HG02759 (cell line): ENCODE data around the gene GPR153.

Experiments used
- ATAC-seq: cut with Tn5 transposase; IDR thresholded peaks from one replicate; pipeline ENCODE4 v1.9.1; 2021; ENCODE audit warnings: mild to moderate bottlenecking, moderate library complexity; ENCODE audit not compliant: unreplicated experiment

The GPR153 gene

DNA sequence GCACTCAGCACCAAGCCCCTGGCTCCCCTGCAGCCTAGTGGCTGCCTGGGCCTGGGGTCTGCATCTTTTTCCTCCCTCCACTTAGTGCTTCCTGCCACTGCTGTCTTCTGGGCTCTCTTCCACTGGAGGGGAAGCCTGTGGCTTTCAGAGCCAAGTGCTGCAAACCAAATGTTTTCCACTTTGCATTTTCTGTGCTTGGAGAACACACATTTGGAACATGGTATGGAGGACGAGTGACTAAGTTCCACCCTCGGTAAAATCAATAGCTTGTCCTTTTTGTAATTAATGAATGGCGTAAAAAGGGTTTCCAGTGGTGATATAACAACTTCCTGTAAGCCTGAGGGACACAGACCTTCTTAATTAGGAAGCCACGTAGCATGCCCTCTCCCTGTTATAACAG, 10.1 kb upstream of the GPR153 start:
- no peak for ATAC-seq

DNA sequence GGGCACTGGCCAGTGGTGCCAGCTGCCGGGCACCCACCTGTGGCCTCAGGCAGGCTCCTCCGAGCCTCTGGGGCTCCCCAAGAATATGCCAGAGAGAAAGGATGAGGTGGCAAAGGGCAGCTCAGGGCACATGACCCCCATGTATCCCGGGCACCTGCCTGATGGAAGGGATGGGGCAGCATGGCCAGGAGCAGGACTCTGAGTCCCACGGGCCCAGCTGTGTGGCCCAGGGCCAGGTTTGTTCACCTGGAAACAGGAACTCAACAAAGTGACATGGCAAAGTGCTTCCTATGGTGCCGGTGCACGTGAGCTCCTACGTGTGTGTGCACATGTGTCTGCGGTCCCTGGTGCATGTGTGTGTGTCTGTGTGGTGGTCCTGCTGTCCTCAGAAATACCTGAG, 9.5 kb upstream of the GPR153 start:
- no peak for ATAC-seq

DNA sequence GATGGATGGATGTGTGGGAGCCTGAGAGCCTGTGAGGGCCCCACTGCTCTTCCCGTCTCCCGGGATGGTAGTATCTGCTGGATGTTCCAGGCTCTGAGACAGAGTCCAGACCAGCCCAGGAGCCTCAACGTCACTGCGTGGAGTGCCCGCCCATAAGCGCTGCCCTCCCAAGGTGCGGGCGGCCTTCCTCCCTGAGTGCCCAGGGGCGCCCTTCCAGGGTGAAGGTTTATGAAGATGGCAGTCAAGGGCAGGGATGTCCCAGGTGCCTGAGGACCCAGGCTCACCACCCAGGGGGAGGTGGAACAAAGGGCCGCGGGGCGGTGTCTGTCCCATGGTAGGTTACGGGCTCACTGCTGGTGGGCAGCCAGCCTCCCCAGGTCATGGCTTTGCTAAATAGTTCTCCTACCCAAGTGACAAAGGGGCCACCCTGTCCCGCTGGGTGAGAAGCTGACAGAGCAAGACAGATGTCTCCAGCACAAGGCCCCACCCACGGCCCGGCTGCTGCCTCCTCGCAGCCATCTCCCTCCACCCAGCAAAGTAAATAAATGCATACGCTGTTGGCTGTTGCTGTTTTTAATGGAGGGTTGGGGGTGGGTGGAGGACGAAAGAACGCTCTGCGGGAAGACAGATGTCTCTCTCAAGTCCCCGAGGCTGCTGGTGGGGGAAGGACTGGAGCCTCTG, 9.0 kb upstream of the GPR153 start:
- ATAC-seq, result no peak

DNA sequence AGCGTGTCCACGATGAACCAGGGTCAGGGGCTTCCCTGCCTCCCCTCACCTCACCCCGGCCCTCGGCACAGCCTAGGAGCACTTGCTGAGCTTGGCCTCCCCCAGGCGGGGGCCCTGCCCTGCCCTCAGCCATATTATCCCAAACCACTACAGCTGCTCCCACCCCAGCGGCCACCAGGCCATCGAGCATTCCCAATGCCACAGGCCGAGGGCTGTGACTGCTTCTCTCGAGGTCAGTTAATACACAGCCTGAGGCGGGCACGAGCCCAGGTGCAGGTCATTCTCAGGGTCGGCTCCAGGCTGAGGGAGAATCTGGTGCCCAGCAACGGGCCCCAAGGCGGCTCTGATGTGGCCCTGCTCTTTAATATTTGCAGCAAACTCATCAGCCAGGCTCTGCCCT, 8.4 kb upstream of the GPR153 start:
- ATAC-seq, result no peak

DNA sequence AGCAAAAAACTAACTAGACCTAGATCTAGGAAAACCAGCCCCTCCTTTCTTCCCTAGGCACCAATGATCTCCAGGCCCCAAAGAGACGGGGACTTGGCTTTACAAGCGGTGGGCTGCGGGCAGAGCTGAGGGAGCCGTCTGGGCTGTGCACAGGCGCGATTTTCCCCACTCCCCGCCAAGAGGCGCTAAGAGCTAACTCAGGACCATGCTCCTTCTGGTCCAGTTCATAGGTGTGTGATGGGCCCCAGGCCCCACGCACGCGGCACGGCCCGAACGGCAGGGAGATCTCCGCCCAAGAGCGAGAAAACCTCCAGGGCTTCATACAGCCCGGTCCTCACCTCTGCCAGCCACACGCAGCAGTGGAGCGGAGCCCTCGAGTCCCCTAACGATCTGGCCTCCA, 7.5 kb upstream of the GPR153 start:
- ATAC-seq, result no peak

DNA sequence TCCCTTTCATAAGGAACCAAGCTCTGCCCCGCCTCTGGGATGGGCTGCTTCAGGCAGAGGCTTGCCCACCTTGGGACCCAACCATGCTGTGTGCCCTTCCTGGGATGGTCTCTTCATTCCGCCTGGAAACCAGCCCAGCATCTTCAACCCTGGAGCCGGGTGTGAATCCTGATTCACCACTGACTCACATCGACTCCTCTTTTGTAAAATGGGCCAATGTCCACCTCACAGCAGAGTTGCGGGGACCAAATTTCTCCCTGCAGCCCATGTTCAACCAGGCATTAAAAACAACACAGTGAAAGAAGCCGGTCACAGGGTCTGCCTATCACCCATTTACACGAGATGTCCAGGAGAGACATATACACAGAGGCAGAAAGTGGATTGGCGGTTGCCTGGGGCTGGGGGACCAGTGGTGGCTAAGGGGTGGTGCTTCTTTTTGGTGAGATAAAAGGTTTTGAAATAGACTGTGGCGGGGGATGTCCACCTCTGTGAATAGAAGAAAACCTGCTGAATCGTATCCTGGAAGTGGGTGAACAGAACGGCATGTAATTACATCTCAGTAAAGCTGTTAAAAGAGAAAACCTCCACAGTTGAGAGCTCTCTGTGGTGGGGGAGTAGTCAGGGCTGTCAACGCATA, 6.9 kb upstream of the GPR153 start:
- no peak for ATAC-seq

DNA sequence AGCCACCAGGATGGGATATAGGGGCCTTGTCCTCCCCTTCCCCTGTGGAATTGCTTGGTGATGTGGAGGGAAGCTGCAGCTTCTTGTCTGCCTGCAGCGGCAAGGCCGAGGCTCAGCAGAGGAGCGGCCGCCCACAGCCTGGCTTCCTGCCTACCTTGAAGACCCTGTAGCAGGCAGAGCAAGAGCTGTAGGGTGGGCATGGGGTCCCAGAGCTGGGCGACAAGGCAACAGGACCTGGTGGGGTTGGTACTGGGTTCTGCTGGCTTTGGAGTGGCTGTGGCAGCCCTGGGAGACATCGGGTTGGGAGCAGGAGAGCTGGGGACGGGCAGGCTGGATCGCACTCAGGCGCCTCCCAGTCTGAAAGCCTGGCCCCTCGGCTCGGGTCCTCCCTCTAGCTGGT, 5.7 kb upstream of the GPR153 start:
- no peak for ATAC-seq

DNA sequence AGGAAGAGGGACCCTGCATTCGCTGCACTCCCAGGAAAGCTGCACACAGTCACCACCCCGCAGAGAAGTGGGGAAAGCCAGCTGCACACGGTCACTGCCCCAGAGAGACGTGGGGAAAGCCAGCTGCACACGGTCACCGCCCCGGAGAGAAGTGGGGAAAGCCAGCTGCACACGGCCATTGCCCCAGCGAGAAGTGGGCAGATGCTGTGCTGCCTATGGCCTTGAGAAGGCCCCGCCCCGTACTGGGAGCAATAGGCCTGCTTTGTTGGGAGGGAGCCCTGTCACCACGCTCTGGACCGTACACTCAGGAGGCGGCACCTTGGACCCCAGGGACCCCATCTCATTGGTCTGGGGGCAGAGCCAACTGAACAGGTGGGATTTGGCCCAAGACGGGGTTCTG, 4.3 kb upstream of the GPR153 start:
- ATAC-seq, result no peak

DNA sequence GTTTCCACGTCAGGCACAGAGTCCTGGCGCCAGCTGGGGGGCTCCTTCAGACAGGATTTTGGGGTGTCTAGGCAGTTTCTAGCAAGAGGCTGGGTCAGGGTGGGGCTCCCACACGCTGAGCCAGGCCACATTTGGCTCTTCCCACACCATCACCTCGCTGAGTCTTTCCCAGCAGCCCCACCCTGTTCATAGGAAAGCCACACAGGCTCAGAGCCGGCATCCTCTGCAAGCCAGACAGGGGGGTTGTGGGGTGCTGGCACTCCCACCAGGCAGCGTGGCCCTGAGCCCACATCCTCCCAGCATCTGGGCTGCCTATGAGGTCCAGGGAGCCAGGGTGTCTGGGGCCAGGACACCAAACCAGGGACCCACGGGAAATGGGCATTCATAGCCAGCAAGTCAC, 2.8 kb upstream of the GPR153 start:
- no peak for ATAC-seq

DNA sequence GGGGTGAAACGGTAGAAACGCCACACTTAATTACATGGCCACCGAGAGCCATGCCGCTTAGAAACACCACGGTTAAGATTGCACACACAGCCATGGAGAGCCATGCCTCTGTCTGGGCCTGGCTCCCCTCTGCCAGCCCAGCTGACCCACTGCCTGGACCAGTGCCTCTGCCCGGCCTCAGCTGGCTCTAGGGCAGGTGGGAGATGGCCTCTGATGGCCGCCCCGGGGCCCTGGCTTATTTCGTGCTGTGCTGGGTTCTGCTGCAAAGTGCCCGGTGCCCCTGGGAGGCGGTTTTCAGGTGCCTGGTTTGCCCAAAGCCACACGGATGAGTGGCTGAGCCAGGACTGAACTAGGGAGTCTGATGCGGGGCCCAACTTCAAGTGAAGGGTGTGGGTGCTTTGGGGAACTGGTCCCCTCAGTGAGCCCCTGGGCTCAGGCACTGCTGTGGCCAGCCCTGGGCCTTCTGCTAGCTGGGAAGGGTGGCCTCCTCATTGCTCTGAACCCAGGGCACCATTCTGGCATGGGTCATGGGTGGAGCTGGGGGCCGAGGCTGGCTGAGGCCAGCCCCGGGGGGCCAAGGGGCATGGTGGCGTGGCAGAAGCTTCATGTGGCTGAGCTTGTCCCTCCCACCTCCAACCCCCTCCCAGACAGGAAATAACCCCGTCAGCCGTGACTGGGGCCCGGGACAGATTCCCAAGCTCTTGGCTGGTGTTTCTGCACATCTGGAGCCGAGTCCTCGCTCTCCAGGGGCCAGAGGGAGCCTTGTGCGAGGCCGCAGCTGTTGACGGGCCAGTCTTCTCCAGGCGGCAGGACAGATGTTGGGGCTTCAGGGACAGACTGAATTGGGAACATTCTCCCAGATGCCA, 1.9 kb upstream of the GPR153 start:
- no peak for ATAC-seq

DNA sequence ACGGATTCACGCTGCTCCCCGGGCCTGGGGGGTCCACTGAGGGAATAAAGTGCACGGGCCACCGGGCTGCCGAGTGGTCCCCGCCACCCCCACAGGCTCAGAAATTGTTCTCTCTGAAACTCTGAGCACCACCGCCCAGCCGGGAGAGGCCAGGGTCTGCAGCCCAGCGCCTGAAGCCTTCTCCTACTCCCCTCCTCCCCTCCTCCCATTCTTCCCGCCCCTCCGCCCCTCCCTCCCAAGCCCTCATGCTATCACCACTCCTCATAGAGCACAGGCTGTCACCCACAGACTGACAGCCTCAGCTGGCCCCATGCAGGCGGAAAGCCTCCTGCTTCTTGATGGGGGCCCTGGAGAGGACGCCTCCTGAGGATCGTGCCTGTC, 707 bp upstream of the GPR153 start:
- no peak for ATAC-seq

DNA sequence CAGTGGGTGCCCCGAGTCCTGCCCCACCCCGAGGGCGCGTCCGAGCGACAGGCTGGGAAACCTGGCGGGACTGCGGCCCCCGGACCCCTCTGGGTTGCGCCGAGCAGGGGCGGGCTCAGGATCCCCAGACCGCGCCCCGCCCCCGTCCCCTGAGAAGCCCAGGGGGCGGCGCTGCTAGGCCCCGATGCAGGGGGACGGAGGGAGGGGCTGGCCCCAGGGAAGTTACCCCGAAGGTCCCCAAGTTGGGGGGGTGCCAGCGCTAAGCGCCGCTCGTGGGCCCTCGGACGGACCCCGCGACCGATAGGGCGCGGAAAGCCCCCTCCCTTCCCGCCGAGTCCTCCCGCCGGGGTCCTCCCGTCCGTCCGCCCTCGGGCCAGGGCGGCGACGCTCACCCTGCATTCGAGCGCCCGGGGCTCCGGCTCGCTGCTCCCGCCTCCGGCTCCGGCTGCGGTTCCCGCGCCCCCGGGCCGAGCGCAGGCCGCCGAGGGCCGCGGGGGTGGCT, 414 bp downstream of the GPR153 start:
- ATAC-seq, result peak; percentile 36

DNA sequence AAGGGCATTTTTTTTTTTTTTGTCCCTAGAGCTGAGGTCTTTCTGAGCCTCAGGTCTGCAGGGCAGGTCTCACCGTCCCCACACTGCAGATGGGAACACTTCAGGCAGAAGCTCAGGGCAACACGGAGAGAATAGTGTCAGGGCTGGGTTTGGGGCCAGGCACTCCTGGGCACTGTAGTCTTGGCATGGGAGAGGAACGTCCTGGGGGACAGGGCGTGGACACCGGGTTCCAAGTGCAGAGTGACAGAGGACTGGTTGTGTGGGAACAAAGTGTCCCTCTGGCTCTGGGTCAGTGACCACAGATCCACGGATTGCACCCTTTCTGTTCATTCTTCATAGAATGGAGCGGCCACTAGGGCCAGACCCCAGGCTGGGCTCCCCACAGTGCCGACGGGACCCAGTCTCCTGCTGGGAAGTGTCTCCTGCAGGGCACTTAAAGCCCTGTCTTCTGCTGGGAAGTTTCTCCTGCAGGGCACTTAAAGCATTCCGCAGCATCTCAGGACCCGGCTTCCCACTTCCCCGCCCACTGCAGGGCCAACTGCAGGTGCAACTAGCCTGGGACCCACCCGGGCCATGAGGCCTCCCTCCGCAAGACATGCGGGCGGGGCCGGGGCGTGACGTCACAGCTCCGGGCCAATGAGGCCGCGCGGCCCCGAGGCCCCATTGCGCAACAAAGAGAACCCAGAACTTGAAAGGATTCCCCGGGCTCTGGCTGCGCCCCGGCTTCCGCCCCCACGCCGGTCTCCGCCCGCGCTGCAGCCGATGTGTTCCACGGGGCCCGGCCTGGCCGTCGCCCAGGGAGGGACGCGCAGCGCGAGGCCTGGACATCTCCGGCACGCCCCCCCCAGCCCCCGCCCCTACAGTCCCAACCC, 1.2 kb downstream of the GPR153 start:
- peak; percentile 60 for ATAC-seq

DNA sequence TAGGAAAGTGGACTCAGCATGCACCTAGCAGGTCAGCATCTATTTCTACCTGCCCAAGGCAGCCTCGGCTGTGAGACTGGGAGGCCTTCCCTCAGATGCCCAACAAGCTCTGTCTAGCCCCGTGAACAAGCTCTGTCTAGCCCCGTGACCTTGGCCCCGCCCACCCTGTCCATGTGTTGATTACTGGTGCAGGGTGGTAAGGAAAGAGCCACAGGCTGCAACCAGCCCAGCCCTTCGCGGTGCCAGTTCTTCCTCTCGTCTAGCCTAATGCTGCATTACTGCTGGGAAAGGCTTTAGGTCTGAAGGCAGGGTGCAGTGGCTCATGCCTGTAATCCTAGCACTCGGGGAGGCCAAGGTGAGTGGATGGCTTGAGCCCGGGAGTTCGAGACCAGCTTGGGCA, 2.2 kb downstream of the GPR153 start:
- no peak for ATAC-seq

DNA sequence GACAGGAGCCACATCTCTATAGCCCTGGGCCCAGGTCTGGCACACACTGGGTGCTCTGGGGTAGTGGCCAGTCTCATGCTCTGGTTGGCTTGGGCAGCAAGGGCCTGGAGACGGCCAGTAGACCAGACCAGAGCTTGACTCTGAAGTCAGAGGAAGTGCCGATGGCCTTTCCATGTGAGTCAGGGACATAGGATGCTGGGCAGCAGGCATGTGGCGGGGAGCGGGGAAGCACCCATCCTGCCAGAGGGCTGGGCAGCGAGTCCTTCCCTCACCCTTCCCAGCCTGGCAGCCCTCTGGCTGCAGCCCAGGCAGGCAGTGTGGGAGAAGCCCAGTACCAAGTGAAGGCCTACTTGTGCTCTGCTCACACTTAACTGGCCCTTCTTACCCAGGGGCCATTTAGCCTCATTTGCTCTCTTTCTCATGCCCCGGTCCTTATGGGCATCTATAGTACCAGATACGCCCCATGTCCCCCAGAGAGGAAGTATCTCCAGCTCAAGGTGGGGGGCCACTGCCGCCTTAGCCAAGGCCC, 3.3 kb downstream of the GPR153 start:
- no peak for ATAC-seq

DNA sequence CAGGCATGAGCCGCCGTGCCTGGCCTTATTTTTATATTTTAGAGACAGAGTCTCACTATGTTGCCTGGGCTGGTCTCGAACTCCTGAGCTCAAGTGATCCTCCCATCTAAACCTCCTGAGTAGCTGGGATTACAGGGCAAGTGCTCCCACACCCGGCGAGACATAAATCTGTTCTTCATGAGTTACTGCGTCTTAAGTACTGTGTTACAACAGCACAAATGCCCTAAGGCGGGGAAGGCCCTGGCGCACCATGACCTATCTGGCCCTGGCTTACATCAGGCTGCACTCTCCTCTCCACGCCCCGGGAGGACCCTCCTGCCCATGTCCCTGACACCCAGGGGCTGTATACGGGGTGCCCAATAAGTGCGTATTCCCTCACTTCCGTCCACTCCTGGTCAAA, 4.3 kb downstream of the GPR153 start:
- ATAC-seq, result no peak

DNA sequence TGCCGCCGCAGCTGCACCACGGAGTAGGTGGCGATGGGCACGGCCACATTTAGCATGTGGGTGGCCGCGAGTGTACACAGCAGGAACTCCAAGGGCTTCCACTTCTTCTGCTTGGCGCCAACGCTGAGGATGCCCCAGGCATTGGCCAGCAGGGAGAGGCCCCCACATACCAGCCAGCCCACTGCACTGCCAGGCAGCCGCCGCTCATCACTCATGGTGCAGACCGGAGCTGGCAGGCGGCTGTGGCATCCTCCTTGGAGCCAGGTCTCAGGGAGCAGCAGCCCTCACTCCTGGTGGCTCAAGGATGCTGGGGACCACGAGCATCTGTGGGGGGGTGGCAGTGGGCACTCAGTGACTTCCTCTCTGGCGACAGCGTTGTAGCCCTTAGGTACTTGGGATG, 6.2 kb downstream of the GPR153 start:
- ATAC-seq, result no peak

DNA sequence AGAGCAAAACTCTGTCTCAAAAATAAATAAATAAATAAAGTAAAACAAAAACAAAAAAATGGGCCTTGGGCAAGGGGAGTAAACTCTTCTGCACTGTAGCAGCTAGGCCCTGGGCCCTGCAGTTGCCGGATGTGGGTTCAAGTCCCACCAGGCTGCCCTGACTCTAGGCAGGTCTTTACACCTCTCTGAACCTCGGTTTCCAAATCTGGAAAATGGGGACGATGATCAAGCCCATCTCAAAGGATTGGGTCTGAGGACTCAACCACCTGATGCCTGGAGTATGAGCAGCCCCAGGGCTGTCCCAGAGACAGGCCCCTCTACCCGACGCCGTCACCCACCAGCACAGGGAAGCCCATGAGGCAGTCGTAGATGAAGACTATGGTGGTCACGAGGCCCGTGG, 7.5 kb downstream of the GPR153 start:
- no peak for ATAC-seq

DNA sequence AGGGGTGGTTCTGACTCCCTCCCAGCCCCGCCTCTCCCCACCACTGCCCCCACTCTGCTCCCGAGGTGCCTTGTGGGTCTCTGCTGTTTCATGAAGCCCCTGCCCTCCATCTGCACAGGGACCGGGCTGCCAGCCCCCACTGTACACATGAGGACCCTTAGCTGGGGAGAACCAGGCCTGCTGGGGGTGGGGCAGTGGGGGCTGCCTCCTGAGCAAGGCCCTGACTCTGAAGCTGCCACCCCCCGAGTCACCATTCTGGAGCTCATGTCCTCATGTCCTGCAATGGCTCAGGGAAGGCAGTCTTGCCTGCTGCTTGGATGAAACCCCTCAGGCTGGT, 8.6 kb downstream of the GPR153 start:
- ATAC-seq, result no peak

DNA sequence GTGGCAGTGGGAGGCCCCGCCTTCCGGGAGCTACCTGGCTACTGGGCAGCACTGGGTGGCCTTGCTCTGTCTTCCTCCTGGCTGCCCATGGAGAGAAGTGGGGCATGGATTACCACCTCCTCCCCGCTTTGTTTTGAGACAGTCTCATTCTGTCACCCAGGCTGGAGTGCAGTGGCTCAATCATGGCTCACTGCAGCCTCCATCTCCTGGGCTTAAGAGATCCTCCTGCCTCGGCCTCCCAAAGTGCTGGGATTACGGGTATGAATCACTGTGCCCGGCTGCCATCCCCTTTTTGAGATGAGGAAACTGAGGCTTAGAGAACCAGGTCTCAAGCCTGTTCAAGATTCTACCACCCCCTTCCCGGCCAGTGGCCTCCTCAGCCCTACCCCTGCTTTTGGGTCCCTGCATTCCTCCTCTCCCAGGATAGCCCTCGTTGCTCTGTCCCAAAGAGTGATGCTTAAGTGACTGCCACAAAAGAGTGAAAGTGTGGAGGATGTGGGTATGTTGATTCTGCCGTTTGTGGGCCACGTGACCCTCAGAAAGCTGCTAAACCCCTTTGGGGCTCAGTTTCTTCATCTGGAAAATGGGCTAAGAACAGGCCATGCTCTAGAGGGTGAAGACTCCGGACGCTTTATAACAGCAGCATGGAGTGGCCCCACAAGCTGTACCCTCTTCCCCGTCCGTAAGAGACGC, 9.1 kb downstream of the GPR153 start:
- no peak for ATAC-seq
